HepG2 (cell line): ENCODE measurements around the gene ACBD6. TPM values are rescaled to one million over a fixed set of nuclear protein-coding genes. Genes with fewer than 3 reads are reported as not detected.

ENCODE experiments used
- AKNA ChIP-seq: sonication (generic); formaldehyde crosslinking; IDR thresholded peaks from 2 replicates; pipeline ENCODE4 v1.4.0; 2020; ENCODE audit warnings: missing genetic modification reagents, borderline replicate concordance
- ARNT ChIP-seq: fragments of 450-650 bp; IDR thresholded peaks from 2 replicates; pipeline ENCODE4 v1.6.1; 2017
- CBX5 ChIP-seq: sonication (generic); formaldehyde crosslinking; IDR thresholded peaks from 2 replicates; pipeline ENCODE4 v1.4.0; 2020; ENCODE audit warnings: missing genetic modification reagents, borderline replicate concordance
- CREB1 ChIP-seq, 2 experiments: fragments of 450-650 bp in 1 of 2; IDR thresholded peaks; 2 replicates each; pipeline ENCODE4 v1.6.1; 2016 to 2017; ENCODE audit warnings: control low read depth in 1 of 2, mild to moderate bottlenecking in 1 of 2, missing compliant biosample characterization in 1 of 2, missing genetic modification characterization in 1 of 2
- JUN ChIP-seq: sonication (generic); formaldehyde crosslinking; IDR thresholded peaks from 2 replicates; pipeline ENCODE4 v1.4.0; 2020; ENCODE audit warnings: mild to moderate bottlenecking, missing genetic modification reagents
- PAF1 ChIP-seq: IDR thresholded peaks from 2 replicates; pipeline ENCODE4 v1.6.1; 2016; ENCODE audit warnings: missing genetic modification reagents, missing compliant biosample characterization
- TCF7 ChIP-seq: sonication (generic); IDR thresholded peaks from 2 replicates; pipeline ENCODE4 v1.6.1; 2016; ENCODE audit warnings: antibody characterized with exemption, low read depth
- ZNF260 ChIP-seq: sonication (generic); formaldehyde crosslinking; IDR thresholded peaks from 2 replicates; pipeline ENCODE4 v1.4.0; 2020; ENCODE audit warnings: missing genetic modification reagents, low read depth, mild to moderate bottlenecking, borderline replicate concordance
- ZNF317 ChIP-seq: sonication (generic); formaldehyde crosslinking; IDR thresholded peaks from 2 replicates; pipeline ENCODE4 v1.5.0; 2020; ENCODE audit warnings: mild to moderate bottlenecking, missing genetic modification reagents
- ZNF343 ChIP-seq: sonication (generic); formaldehyde crosslinking; IDR thresholded peaks from 2 replicates; pipeline ENCODE4 v1.4.0; 2020; ENCODE audit warnings: mild to moderate bottlenecking, missing genetic modification reagents
- ZNF644 ChIP-seq: IDR thresholded peaks from 2 replicates; pipeline ENCODE4 v1.6.1; 2016; ENCODE audit warnings: low read depth
- ZNF761 ChIP-seq: sonication (generic); formaldehyde crosslinking; conservative IDR thresholded peaks from 2 replicates; pipeline ENCODE4 v1.4.0; 2020; ENCODE audit warnings: mild to moderate bottlenecking, missing genetic modification reagents
- ZSCAN12 ChIP-seq: sonication (generic); formaldehyde crosslinking; IDR thresholded peaks from 2 replicates; pipeline ENCODE4 v1.9.0; 2021; ENCODE audit warnings: mild to moderate bottlenecking, missing genetic modification reagents
- polyA plus RNA-seq, 8 experiments: library from polyadenylated mRNA; depleted of rRNA in 3 of 8; stranded (reverse) in 7 of 8; unstranded in 1 of 8; fragments of >200 nt; fragmentation: Illumina TruSeq in 4 of 8; extraction: Trizol in 4 of 8; gene quantifications; 2 replicates each; pipeline versions ENCODE4 v1.2.1 to v1.2.3, GENCODE V29; 2011 to 2016; ENCODE audit warnings: low read depth in 4 of 8, missing spikeins in 1 of 8, mixed read lengths in 1 of 8; ENCODE audit not compliant: insufficient read depth in 1 of 8
- total RNA-seq, 5 experiments: library from RNA; depleted of rRNA; stranded (reverse); fragments of >200 nt; fragmentation: Illumina TruSeq; extraction: Trizol; gene quantifications; 2 replicates each; pipeline ENCODE4 v1.2.3, GENCODE V29; 2016; ENCODE audit warnings: low read depth in 1 of 5
- TF ChIP-seq, protein P1 (sequence below): sonication (generic); formaldehyde crosslinking; IDR thresholded peaks from 2 replicates; pipeline ENCODE4 v1.9.0; 2021; ENCODE audit warnings: missing genetic modification reagents, mild to moderate bottlenecking, borderline replicate concordance
- TF ChIP-seq, protein P2 (sequence below): sonication (generic); formaldehyde crosslinking; IDR thresholded peaks from 2 replicates; pipeline ENCODE4 v1.4.0; 2020; ENCODE audit warnings: missing genetic modification reagents, borderline replicate concordance
- TF ChIP-seq, protein P3 (sequence below): sonication (generic); formaldehyde crosslinking; IDR thresholded peaks from 2 replicates; pipeline ENCODE4 v1.4.0; 2020; ENCODE audit warnings: missing genetic modification reagents, mild to moderate bottlenecking, borderline replicate concordance

Gene ACBD6
- total and polyA plus RNA-seq, 2 of the 13 experiments (the other 11 are each of a cell fraction or from before 2014, with no cell fraction given), result 33.5 to 47.2 TPM

GRCh38 chr1:180502361-180503279 is at the start of gene ACBD6 (continued):
- TF ChIP-seq ZNF260 (CRISPR knock-in tag), result no peak
- no peak for TF ChIP-seq PAF1
- TF ChIP-seq ARNT, result no peak
- no peak; the same call in 1 of the 2 replicates for TF ChIP-seq AKNA
- no peak for TF ChIP-seq TCF7
- TF ChIP-seq, protein P1, sequence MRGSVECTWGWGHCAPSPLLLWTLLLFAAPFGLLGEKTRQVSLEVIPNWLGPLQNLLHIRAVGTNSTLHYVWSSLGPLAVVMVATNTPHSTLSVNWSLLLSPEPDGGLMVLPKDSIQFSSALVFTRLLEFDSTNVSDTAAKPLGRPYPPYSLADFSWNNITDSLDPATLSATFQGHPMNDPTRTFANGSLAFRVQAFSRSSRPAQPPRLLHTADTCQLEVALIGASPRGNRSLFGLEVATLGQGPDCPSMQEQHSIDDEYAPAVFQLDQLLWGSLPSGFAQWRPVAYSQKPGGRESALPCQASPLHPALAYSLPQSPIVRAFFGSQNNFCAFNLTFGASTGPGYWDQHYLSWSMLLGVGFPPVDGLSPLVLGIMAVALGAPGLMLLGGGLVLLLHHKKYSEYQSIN (CRISPR knock-in tag), result peak; percentile 86; the same call in 1 of the 2 replicates
- TF ChIP-seq, protein P2, sequence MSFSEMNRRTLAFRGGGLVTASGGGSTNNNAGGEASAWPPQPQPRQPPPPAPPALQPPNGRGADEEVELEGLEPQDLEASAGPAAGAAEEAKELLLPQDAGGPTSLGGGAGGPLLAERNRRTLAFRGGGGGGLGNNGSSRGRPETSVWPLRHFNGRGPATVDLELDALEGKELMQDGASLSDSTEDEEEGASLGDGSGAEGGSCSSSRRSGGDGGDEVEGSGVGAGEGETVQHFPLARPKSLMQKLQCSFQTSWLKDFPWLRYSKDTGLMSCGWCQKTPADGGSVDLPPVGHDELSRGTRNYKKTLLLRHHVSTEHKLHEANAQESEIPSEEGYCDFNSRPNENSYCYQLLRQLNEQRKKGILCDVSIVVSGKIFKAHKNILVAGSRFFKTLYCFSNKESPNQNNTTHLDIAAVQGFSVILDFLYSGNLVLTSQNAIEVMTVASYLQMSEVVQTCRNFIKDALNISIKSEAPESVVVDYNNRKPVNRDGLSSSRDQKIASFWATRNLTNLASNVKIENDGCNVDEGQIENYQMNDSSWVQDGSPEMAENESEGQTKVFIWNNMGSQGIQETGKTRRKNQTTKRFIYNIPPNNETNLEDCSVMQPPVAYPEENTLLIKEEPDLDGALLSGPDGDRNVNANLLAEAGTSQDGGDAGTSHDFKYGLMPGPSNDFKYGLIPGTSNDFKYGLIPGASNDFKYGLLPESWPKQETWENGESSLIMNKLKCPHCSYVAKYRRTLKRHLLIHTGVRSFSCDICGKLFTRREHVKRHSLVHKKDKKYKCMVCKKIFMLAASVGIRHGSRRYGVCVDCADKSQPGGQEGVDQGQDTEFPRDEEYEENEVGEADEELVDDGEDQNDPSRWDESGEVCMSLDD (CRISPR knock-in tag), result peak; percentile 86
- no peak; the same call in 1 of the 2 replicates for TF ChIP-seq ZNF644 (CRISPR knock-in tag)
- TF ChIP-seq, protein P3, sequence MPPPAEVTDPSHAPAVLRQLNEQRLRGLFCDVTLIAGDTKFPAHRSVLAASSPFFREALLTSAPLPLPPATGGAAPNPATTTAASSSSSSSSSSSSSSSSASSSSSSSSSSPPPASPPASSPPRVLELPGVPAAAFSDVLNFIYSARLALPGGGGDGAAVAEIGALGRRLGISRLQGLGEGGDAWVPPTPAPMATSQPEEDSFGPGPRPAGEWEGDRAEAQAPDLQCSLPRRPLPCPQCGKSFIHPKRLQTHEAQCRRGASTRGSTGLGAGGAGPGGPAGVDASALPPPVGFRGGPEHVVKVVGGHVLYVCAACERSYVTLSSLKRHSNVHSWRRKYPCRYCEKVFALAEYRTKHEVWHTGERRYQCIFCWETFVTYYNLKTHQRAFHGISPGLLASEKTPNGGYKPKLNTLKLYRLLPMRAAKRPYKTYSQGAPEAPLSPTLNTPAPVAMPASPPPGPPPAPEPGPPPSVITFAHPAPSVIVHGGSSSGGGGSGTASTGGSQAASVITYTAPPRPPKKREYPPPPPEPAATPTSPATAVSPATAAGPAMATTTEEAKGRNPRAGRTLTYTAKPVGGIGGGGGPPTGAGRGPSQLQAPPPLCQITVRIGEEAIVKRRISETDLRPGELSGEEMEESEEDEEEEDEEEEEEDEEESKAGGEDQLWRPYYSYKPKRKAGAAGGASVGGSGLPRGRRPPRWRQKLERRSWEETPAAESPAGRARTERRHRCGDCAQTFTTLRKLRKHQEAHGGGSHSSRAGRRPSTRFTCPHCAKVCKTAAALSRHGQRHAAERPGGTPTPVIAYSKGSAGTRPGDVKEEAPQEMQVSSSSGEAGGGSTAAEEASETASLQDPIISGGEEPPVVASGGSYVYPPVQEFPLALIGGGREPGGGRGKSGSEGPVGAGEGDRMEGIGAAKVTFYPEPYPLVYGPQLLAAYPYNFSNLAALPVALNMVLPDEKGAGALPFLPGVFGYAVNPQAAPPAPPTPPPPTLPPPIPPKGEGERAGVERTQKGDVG, result no peak
- TF ChIP-seq ZNF761 (CRISPR knock-in tag), result peak; percentile 94
- no peak for TF ChIP-seq CREB1 (IDR thresholded peaks at IDR 0.05)
- TF ChIP-seq CREB1 (CRISPR knock-in tag; IDR thresholded peaks at IDR 0.05), result no peak
- TF ChIP-seq ZNF317 (CRISPR knock-in tag), result no peak
- 0 out of 2 replicates have a peak, but pooled peaks have one; percentile 45 for TF ChIP-seq CBX5 (CRISPR knock-in tag)
- peak; percentile 99 for TF ChIP-seq ZNF343
- 0 out of 2 replicates have a peak, but pooled peaks have one; percentile 83 for TF ChIP-seq ZSCAN12 (CRISPR knock-in tag)
- 0 out of 2 replicates have a peak, but pooled peaks have one; percentile 50 for TF ChIP-seq JUN (CRISPR knock-in tag)
